ENCODE data around the gene CES5A.
A peak's percentile ranks its signal among the peaks of the same experiment; 100 is the strongest.

Gene CES5A

GRCh38 chr16:55908641-55909040 lies 33.5 kb upstream of the CES5A start:
- H3K4me1 ChIP-seq (ENCODE audit: control insufficient read depth, insufficient read depth, low read length), result peaks cover 10% of the 10 kb centered on the region
- H3K4me3 ChIP-seq (ENCODE audit: low read length in 2 of 2), result no peak overlapping the region
- H3K27me3 ChIP-seq (ENCODE audit: control insufficient read depth in 1 of 2, insufficient read depth in 2 of 2, low read length in 2 of 2), result no peaks in the 10 kb centered on the region
- peaks cover 4 to 15% of the 10 kb centered on the region in 2 donors for H3K9me3 ChIP-seq (ENCODE audit: control insufficient read depth in 2 of 2, low read length in 2 of 2)
- no peaks in the 10 kb centered on the region for H3K36me3 ChIP-seq (ENCODE audit: control insufficient read depth in 2 of 2, insufficient read depth in 2 of 2, low read length in 2 of 2)
- no peak overlapping the region for H3K9ac ChIP-seq (ENCODE audit: low read length in 2 of 2)
- no peak overlapping the region for H3K27ac ChIP-seq (ENCODE audit: low read length)

- H3K4me1 ChIP-seq (ENCODE audit: control insufficient read depth, insufficient read depth, low read length), result peaks cover 5% of the 10 kb centered on the region
- H3K27ac ChIP-seq (ENCODE audit: low read length), result no peak overlapping the region
- H3K27me3 ChIP-seq (ENCODE audit: control insufficient read depth in 1 of 2, insufficient read depth in 2 of 2, low read length in 2 of 2), result no peaks in the 10 kb centered on the region
- no peak overlapping the region for H3K4me3 ChIP-seq (ENCODE audit: low read length in 2 of 2)
- H3K9ac ChIP-seq (ENCODE audit: low read length in 2 of 2), result no peak overlapping the region
- H3K9me3 ChIP-seq (ENCODE audit: control insufficient read depth in 2 of 2, low read length in 2 of 2), result peaks cover 4 to 15% of the 10 kb centered on the region in 2 donors
- H3K36me3 ChIP-seq (ENCODE audit: control insufficient read depth in 2 of 2, insufficient read depth in 2 of 2, low read length in 2 of 2), result no peaks in the 10 kb centered on the region
Observed at GRCh38 chr16:55907661-55908060, 32.5 kb upstream of the CES5A start.

GRCh38 chr16:55906123-55906522 lies 30.9 kb upstream of the CES5A start:
- Histone ChIP-seq H3K9me3 (ENCODE audit: control insufficient read depth in 2 of 2, low read length in 2 of 2) (peaks cover 4 to 14% of the 10 kb centered on the region in 2 donors), H3K9ac (ENCODE audit: low read length in 2 of 2) (no peak overlapping the region), H3K4me1 (ENCODE audit: control insufficient read depth, insufficient read depth, low read length) (peaks cover 7% of the 10 kb centered on the region), H3K36me3 (ENCODE audit: control insufficient read depth in 2 of 2, insufficient read depth in 2 of 2, low read length in 2 of 2) (no peaks in the 10 kb centered on the region), H3K27me3 (ENCODE audit: control insufficient read depth in 1 of 2, insufficient read depth in 2 of 2, low read length in 2 of 2) (no peaks in the 10 kb centered on the region), H3K27ac (ENCODE audit: low read length) (no peak overlapping the region), H3K4me3 (ENCODE audit: low read length in 2 of 2) (no peak overlapping the region)

GRCh38 chr16:55905651-55906050 lies 30.5 kb upstream of the CES5A start:
- Histone ChIP-seq H3K9me3 (ENCODE audit: control insufficient read depth in 2 of 2, low read length in 2 of 2) (peaks cover 4 to 10% of the 10 kb centered on the region in 2 donors), H3K27ac (ENCODE audit: low read length) (no peak overlapping the region), H3K9ac (ENCODE audit: low read length in 2 of 2) (no peak overlapping the region), H3K36me3 (ENCODE audit: control insufficient read depth in 2 of 2, insufficient read depth in 2 of 2, low read length in 2 of 2) (no peaks in the 10 kb centered on the region), H3K4me1 (ENCODE audit: control insufficient read depth, insufficient read depth, low read length) (peaks cover 7% of the 10 kb centered on the region), H3K27me3 (ENCODE audit: control insufficient read depth in 1 of 2, insufficient read depth in 2 of 2, low read length in 2 of 2) (no peaks in the 10 kb centered on the region), H3K4me3 (ENCODE audit: low read length in 2 of 2) (no peak overlapping the region)

GRCh38 chr16:55901566-55902217 lies 26.5 kb upstream of the CES5A start:
- Histone ChIP-seq H3K36me3 (ENCODE audit: control insufficient read depth in 2 of 2, insufficient read depth in 2 of 2, low read length in 2 of 2) (no peaks in the 10 kb centered on the region), H3K9me3 (ENCODE audit: control insufficient read depth in 2 of 2, low read length in 2 of 2) (peaks cover 4 to 9% of the 10 kb centered on the region in 2 donors), H3K4me3 (ENCODE audit: low read length in 2 of 2) (no peak overlapping the region), H3K9ac (ENCODE audit: low read length in 2 of 2) (no peak overlapping the region), H3K27ac (ENCODE audit: low read length) (peak overlapping the region; percentile 41), H3K4me1 (ENCODE audit: control insufficient read depth, insufficient read depth, low read length) (peaks cover 7% of the 10 kb centered on the region), H3K27me3 (ENCODE audit: control insufficient read depth in 1 of 2, insufficient read depth in 2 of 2, low read length in 2 of 2) (no peaks in the 10 kb centered on the region)

- no peak overlapping the region for H3K4me3 ChIP-seq (ENCODE audit: low read length in 2 of 2)
- H3K36me3 ChIP-seq (ENCODE audit: control insufficient read depth in 2 of 2, insufficient read depth in 2 of 2, low read length in 2 of 2), result no peaks in the 10 kb centered on the region
- no peak overlapping the region for H3K9ac ChIP-seq (ENCODE audit: low read length in 2 of 2)
- no peak overlapping the region for H3K27ac ChIP-seq (ENCODE audit: low read length)
- H3K9me3 ChIP-seq (ENCODE audit: control insufficient read depth in 2 of 2, low read length in 2 of 2), result peaks cover 4 to 9% of the 10 kb centered on the region in 2 donors
- no peaks in the 10 kb centered on the region for H3K27me3 ChIP-seq (ENCODE audit: control insufficient read depth in 1 of 2, insufficient read depth in 2 of 2, low read length in 2 of 2)
- H3K4me1 ChIP-seq (ENCODE audit: control insufficient read depth, insufficient read depth, low read length), result peaks cover 7% of the 10 kb centered on the region
Observed at GRCh38 chr16:55900616-55901393, 25.6 kb upstream of the CES5A start.

- Histone ChIP-seq H3K4me3 (ENCODE audit: low read length in 2 of 2) (no peak overlapping the region), H3K4me1 (ENCODE audit: control insufficient read depth, insufficient read depth, low read length) (peaks cover 7% of the 10 kb centered on the region), H3K27me3 (ENCODE audit: control insufficient read depth in 1 of 2, insufficient read depth in 2 of 2, low read length in 2 of 2) (no peaks in the 10 kb centered on the region), H3K27ac (ENCODE audit: low read length) (no peak overlapping the region), H3K9me3 (ENCODE audit: control insufficient read depth in 2 of 2, low read length in 2 of 2) (peaks cover 4 to 9% of the 10 kb centered on the region in 2 donors), H3K36me3 (ENCODE audit: control insufficient read depth in 2 of 2, insufficient read depth in 2 of 2, low read length in 2 of 2) (no peaks in the 10 kb centered on the region), H3K9ac (ENCODE audit: low read length in 2 of 2) (no peak overlapping the region)
Observed at GRCh38 chr16:55899857-55900256, 24.7 kb upstream of the CES5A start.

- Histone ChIP-seq H3K9ac (ENCODE audit: low read length in 2 of 2) (no peak overlapping the region), H3K36me3 (ENCODE audit: control insufficient read depth in 2 of 2, insufficient read depth in 2 of 2, low read length in 2 of 2) (no peaks in the 10 kb centered on the region), H3K4me3 (ENCODE audit: low read length in 2 of 2) (no peak overlapping the region), H3K4me1 (ENCODE audit: control insufficient read depth, insufficient read depth, low read length) (peaks cover 7% of the 10 kb centered on the region), H3K9me3 (ENCODE audit: control insufficient read depth in 2 of 2, low read length in 2 of 2) (no peaks in the 10 kb centered on the region), H3K27me3 (ENCODE audit: control insufficient read depth in 1 of 2, insufficient read depth in 2 of 2, low read length in 2 of 2) (no peaks in the 10 kb centered on the region), H3K27ac (ENCODE audit: low read length) (no peak overlapping the region)
Observed at GRCh38 chr16:55898592-55898991, 23.4 kb upstream of the CES5A start.

- H3K4me1 ChIP-seq (ENCODE audit: control insufficient read depth, insufficient read depth, low read length), result no peaks in the 10 kb centered on the region
- peaks cover 7 to 10% of the 10 kb centered on the region in 2 donors for H3K9me3 ChIP-seq (ENCODE audit: control insufficient read depth in 2 of 2, low read length in 2 of 2)
- H3K9ac ChIP-seq (ENCODE audit: low read length in 2 of 2), result no peak overlapping the region
- no peak overlapping the region for H3K27ac ChIP-seq (ENCODE audit: low read length)
- no peaks in the 10 kb centered on the region for H3K27me3 ChIP-seq (ENCODE audit: control insufficient read depth in 1 of 2, insufficient read depth in 2 of 2, low read length in 2 of 2)
- no peak overlapping the region for H3K4me3 ChIP-seq (ENCODE audit: low read length in 2 of 2)
- H3K36me3 ChIP-seq (ENCODE audit: control insufficient read depth in 2 of 2, insufficient read depth in 2 of 2, low read length in 2 of 2), result no peaks in the 10 kb centered on the region
Observed at GRCh38 chr16:55892821-55893220, 17.6 kb upstream of the CES5A start.

GRCh38 chr16:55889518-55889917 lies 14.3 kb upstream of the CES5A start:
- Histone ChIP-seq H3K9ac (ENCODE audit: low read length in 2 of 2) (no peak overlapping the region), H3K27me3 (ENCODE audit: control insufficient read depth in 1 of 2, insufficient read depth in 2 of 2, low read length in 2 of 2) (no peaks in the 10 kb centered on the region), H3K4me1 (ENCODE audit: control insufficient read depth, insufficient read depth, low read length) (no peaks in the 10 kb centered on the region), H3K27ac (ENCODE audit: low read length) (no peak overlapping the region), H3K36me3 (ENCODE audit: control insufficient read depth in 2 of 2, insufficient read depth in 2 of 2, low read length in 2 of 2) (no peaks in the 10 kb centered on the region), H3K4me3 (ENCODE audit: low read length in 2 of 2) (no peak overlapping the region), H3K9me3 (ENCODE audit: control insufficient read depth in 2 of 2, low read length in 2 of 2) (peaks cover 7 to 10% of the 10 kb centered on the region in 2 donors)

GRCh38 chr16:55888546-55888945 lies 13.4 kb upstream of the CES5A start:
- H3K27me3 ChIP-seq (ENCODE audit: control insufficient read depth in 1 of 2, insufficient read depth in 2 of 2, low read length in 2 of 2), result no peaks in the 10 kb centered on the region
- no peaks in the 10 kb centered on the region for H3K4me1 ChIP-seq (ENCODE audit: control insufficient read depth, insufficient read depth, low read length)
- H3K27ac ChIP-seq (ENCODE audit: low read length), result no peak overlapping the region
- H3K9ac ChIP-seq (ENCODE audit: low read length in 2 of 2), result no peak overlapping the region
- no peaks in the 10 kb centered on the region for H3K36me3 ChIP-seq (ENCODE audit: control insufficient read depth in 2 of 2, insufficient read depth in 2 of 2, low read length in 2 of 2)
- peaks cover 7 to 10% of the 10 kb centered on the region in 2 donors for H3K9me3 ChIP-seq (ENCODE audit: control insufficient read depth in 2 of 2, low read length in 2 of 2)
- no peak overlapping the region for H3K4me3 ChIP-seq (ENCODE audit: low read length in 2 of 2)

Data from stomach smooth muscle (tissue), 2 donors.